HUES48 (cell line): Measurements from ENCODE around the gene KCNK10.

Experiments
- H3K27ac ChIP-seq: one replicate; pipeline ENCODE4 v1.7.0; 2013; ENCODE audit warnings: low read depth, low read length, inconsistent platforms
- H3K27me3 ChIP-seq: 2 replicates; pipeline ENCODE4 v1.6.1; 2013; ENCODE audit warnings: mild to moderate bottlenecking, low read length; ENCODE audit not compliant: control insufficient read depth, insufficient read depth
- H3K36me3 ChIP-seq: 2 replicates; pipeline ENCODE4 v1.6.1; 2013; ENCODE audit warnings: low read length; ENCODE audit not compliant: control insufficient read depth, insufficient read depth
- H3K4me1 ChIP-seq: 2 replicates; pipeline ENCODE4 v1.6.1; 2013; ENCODE audit warnings: mild to moderate bottlenecking, low read length; ENCODE audit not compliant: control insufficient read depth, insufficient read depth
- H3K4me3 ChIP-seq: 2 replicates; pipeline ENCODE4 v1.5.1; 2013; ENCODE audit warnings: mild to moderate bottlenecking, low read depth, low read length
- H3K9ac ChIP-seq: 2 replicates; pipeline ENCODE4 v1.6.1; 2013; ENCODE audit warnings: mild to moderate bottlenecking, low read depth, low read length, moderate library complexity
- H3K9me3 ChIP-seq: 2 replicates; pipeline ENCODE4 v1.6.1; 2013; ENCODE audit warnings: low read length; ENCODE audit not compliant: control insufficient read depth, insufficient read depth

Gene KCNK10

DNA sequence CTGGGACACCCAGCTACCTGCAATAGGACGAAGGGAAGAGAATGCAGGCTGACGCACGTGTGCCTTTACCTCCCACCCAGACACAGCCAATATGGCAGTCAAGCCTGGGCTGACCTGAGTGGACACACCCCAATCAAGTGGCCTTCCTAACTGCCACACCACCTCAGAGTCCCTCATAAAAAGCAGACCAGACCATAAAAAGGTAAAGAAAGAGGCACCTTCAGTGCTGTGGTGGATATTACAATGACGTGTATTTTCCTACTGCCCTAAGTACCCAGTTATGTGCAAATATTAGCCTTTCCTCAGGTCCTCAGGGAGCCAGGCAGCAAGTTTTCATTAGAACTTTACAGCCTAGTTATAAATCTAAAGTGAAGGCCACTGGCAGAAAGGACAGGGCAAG lies 75.8 kb downstream of the KCNK10 start:
- no peaks in the 10 kb centered on the region for H3K4me1 ChIP-seq
- H3K36me3 ChIP-seq = no peaks in the 10 kb centered on the region
- H3K9me3 ChIP-seq = no peaks in the 10 kb centered on the region
- H3K9ac ChIP-seq = no peak overlapping the region
- no peaks in the 10 kb centered on the region for H3K27me3 ChIP-seq
- H3K4me3 ChIP-seq = no peak overlapping the region
- H3K27ac ChIP-seq = no peak overlapping the region

DNA sequence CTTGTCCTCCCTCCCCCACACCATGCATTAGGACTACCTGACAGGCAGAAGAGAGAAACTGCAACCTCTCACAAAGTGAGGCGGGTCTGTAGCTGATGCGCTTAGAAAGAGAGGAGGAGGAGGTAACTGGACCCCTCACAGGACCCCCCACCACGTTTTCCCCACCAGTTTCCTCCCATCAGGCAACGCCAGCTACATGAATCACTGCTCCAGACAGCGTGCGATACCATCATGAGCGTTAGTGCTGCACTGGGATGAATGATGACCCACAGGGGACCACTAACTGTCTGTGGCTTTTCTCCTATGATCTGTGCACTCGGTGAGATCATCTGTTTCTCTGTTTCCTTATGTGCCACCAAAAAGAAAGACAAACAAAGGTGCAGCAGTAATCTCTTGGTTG lies 77.7 kb downstream of the KCNK10 start:
- Histone ChIP-seq H3K9me3 (no peaks in the 10 kb centered on the region), H3K27ac (no peak overlapping the region), H3K27me3 (no peaks in the 10 kb centered on the region), H3K36me3 (no peaks in the 10 kb centered on the region), H3K4me3 (no peak overlapping the region), H3K4me1 (no peaks in the 10 kb centered on the region), H3K9ac (no peak overlapping the region)

DNA sequence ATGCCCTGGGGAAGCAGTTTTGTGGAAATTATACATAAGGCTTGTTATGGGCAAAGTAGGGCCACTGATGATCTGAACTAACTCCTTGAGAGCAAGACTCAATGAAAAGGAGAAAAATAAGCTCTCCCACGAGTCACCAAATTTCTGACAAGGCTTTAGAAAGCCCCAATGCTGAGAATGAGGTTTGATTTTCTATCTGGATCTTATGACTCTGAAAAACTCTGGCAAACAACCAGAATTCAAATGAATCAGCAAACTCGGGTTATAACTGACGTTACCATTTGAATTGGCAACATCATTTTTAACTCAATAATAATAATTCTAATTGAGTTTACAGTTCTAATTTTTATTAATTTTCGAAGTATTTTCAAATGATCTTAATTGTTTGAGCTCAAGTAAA lies 79.1 kb downstream of the KCNK10 start:
- Histone ChIP-seq H3K4me3 (no peak overlapping the region), H3K27ac (no peak overlapping the region), H3K27me3 (no peaks in the 10 kb centered on the region), H3K4me1 (no peaks in the 10 kb centered on the region), H3K9me3 (no peaks in the 10 kb centered on the region), H3K36me3 (no peaks in the 10 kb centered on the region), H3K9ac (no peak overlapping the region)

DNA sequence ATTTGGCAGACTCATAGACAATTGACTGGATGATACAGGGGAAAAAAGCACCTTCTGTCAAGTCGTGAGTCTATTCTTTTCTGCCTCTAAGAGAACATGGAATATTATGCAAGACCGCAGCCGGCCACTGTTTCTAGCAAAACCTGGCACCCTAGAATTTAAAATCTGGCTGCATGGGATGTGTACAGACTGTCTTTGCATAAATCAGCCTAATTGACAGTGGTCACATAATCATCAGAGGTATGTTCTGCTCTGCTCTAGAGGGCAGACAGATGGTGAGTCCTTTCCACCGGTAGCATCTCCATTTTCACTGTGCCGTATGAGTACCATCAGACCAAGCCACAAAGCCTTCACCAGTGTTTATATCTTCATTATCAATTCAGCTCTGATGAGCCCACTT lies 80.6 kb downstream of the KCNK10 start:
- no peak overlapping the region for H3K27ac ChIP-seq
- H3K4me1 ChIP-seq = no peaks in the 10 kb centered on the region
- H3K9ac ChIP-seq = no peak overlapping the region
- H3K4me3 ChIP-seq = no peak overlapping the region
- H3K9me3 ChIP-seq = no peaks in the 10 kb centered on the region
- H3K36me3 ChIP-seq = no peaks in the 10 kb centered on the region
- no peaks in the 10 kb centered on the region for H3K27me3 ChIP-seq

DNA sequence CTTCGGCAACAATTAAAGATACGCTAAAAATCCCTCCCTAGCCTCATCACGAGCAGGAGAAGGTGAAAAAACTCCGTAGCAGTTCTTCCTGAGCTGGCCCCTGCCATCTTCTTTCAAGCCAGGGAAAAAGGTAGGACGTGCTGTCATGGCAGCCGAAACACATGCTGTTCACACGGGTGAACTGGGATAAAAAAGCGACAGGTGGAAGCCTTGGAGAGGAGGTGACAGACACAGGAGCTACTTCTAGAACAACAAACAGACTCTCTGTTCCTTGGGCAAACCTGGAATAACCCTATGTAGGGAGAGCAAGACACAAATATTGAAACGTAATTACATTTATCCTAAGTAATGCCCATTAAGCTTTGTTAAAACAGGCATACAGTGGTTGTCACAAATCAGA lies 81.3 kb downstream of the KCNK10 start:
- Histone ChIP-seq H3K27me3 (no peaks in the 10 kb centered on the region), H3K27ac (no peak overlapping the region), H3K9me3 (no peaks in the 10 kb centered on the region), H3K4me3 (no peak overlapping the region), H3K9ac (no peak overlapping the region), H3K36me3 (no peaks in the 10 kb centered on the region), H3K4me1 (no peaks in the 10 kb centered on the region)

DNA sequence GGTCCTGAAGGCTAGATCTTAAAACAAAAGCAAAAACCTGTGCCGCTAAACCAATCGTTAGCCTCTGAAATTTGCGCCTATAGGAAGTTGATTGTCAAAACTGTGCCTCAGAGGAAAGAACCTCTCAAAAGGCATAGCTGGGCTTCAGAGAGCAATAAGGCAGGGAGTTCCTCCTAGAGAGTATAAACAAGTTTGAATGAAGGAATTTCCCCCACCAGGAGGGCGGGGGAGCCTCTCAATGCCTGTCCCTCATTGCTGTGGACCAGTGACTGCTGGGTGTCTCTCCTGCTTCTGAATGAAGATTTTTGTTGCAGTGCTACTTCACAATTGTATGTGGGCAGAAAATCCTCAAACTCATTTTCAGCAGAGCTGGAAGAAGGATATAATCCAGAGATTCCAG lies 88.6 kb downstream of the KCNK10 start:
- no peaks in the 10 kb centered on the region for H3K4me1 ChIP-seq
- H3K9me3 ChIP-seq = no peaks in the 10 kb centered on the region
- no peak overlapping the region for H3K27ac ChIP-seq
- no peak overlapping the region for H3K9ac ChIP-seq
- H3K27me3 ChIP-seq = no peaks in the 10 kb centered on the region
- H3K36me3 ChIP-seq = no peaks in the 10 kb centered on the region
- H3K4me3 ChIP-seq = no peak overlapping the region

DNA sequence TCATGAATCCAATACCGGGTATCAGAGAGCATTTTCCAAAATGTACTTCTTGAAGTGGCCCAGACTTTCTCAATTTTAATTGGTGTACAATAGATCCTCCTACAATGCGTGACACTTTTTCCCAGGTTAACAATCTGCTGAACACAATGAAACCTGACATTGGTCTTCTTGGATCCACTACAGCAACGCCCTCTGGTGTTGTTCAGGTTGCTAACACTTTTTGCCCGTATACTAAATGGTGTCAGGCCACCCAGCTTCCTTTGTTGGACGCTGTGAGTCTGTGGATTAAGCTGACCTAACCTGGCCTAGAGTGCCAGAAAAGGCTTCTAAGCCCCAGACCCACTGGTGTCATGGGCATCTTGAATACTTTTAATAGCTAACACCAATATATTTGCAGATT lies 89.2 kb downstream of the KCNK10 start:
- Histone ChIP-seq H3K36me3 (no peaks in the 10 kb centered on the region), H3K9me3 (no peaks in the 10 kb centered on the region), H3K4me1 (no peaks in the 10 kb centered on the region), H3K9ac (no peak overlapping the region), H3K4me3 (no peak overlapping the region), H3K27ac (no peak overlapping the region), H3K27me3 (no peaks in the 10 kb centered on the region)

DNA sequence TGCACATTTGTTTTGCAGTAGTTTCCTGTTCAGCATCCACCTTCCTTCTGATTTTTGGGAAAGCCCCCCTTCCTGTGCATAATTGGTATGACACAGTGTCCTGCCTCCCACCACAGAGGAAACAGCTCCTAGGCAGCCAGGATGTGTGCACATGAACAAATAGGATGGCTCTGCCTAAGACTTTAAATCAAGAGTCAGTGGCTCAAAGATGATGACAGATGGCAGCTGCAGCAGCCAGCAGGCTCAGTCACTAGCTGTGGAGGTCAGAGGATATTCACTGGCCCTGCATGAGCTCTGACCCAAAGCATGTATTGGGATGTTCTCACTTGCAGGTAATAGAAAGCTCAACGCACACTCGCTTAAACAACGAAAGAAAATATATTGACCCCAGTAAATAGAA lies 90.3 kb downstream of the KCNK10 start:
- no peaks in the 10 kb centered on the region for H3K27me3 ChIP-seq
- no peaks in the 10 kb centered on the region for H3K4me1 ChIP-seq
- H3K4me3 ChIP-seq = no peak overlapping the region
- H3K36me3 ChIP-seq = no peaks in the 10 kb centered on the region
- no peak overlapping the region for H3K9ac ChIP-seq
- H3K9me3 ChIP-seq = no peaks in the 10 kb centered on the region
- H3K27ac ChIP-seq = no peak overlapping the region

DNA sequence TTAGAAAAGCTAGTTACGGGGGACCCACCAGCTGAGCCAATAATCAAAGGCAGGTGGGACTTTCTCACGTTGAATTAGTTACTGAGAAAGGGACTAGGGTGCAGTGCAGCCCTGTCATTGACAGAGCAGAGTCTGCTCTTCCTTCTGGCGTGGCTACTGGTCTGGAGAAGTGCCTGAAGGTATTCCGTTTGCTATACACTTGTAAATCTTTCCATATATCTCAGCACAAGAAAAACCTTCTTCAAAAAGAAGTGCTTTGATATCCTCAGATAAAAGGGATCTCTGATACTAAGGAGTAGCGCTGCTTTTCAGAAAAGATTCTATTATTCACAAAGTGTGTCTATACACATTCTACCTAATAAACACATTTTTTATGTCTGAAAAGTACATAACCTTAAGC lies 91.5 kb downstream of the KCNK10 start:
- Histone ChIP-seq H3K9me3 (no peaks in the 10 kb centered on the region), H3K27ac (no peak overlapping the region), H3K36me3 (no peaks in the 10 kb centered on the region), H3K4me1 (no peaks in the 10 kb centered on the region), H3K4me3 (no peak overlapping the region), H3K9ac (no peak overlapping the region), H3K27me3 (no peaks in the 10 kb centered on the region)

DNA sequence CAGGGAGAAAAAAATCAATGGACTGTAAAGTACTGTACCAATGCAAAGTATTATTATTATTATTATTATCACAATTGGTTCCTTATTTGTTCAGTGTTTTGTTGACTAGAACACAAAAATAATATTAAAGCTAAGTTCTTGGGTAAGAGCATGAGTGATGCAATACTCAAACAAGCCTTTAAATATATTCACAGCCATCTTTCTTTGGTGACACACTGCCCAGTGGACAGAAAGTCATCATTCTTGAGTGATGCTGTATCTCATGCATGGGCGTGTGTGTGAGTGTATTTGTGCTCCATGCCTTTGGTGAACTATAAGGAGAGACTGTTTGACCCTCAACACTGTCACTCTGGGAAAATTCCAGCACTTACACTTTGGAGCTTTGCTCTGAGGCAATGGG lies 93.6 kb downstream of the KCNK10 start:
- no peaks in the 10 kb centered on the region for H3K4me1 ChIP-seq
- no peak overlapping the region for H3K4me3 ChIP-seq
- H3K27me3 ChIP-seq = no peaks in the 10 kb centered on the region
- no peaks in the 10 kb centered on the region for H3K36me3 ChIP-seq
- no peaks in the 10 kb centered on the region for H3K9me3 ChIP-seq
- no peak overlapping the region for H3K9ac ChIP-seq
- no peak overlapping the region for H3K27ac ChIP-seq

DNA sequence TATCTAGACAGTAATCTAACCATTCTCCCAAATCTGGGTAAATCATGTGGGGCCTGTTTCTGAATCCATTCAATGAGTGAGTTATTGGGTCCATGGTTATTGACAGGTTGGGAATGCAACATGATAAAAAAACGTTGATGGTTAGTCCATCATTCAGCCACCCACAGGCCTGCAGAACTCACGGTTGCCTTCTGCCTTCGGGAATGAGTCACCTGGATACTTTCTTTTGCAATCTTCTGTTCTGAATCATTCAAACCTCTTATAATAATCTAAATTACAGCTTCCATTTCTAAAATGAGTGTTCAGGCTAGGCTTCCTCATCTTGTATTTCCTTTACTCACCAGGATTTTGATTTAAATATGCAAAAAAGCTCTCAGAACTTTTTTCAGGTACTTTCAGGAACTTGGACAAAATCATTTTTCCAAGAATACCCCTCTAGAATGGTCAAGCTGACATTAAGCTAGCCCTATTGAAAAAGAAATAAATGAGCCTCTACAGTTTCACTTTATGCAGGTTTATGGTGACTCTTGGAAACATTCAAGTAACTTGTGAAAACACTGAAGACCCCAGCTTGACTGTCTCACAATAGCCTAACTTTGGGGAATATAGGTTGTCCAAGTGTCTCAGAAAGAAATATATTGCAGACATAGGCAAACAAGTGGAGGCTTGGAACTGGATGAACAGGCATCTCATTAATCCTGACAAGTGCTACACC lies 94.4 kb downstream of the KCNK10 start:
- Histone ChIP-seq H3K27ac (no peak overlapping the region), H3K9ac (no peak overlapping the region), H3K36me3 (no peaks in the 10 kb centered on the region), H3K9me3 (no peaks in the 10 kb centered on the region), H3K27me3 (no peaks in the 10 kb centered on the region), H3K4me1 (no peaks in the 10 kb centered on the region), H3K4me3 (no peak overlapping the region)

DNA sequence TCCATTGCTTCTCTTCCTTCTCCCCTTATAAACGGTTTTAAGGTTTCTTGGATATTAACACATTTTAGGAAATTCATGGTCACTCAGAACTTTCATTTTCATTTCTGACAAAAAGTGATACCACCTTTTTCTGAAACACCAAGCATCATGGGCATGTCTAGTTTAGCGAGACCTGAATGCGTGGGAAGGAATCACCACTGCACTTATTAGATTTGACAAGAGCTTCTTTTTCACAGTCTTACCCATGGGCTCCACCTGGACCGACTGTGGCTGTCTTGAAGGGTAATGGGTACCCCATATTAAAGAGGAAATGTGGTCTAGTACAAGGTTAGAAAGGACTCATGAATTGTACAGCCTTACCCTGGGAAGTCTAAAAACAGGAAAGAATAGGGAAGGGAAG lies 95.4 kb downstream of the KCNK10 start:
- Histone ChIP-seq H3K9me3 (no peaks in the 10 kb centered on the region; the same call in 1 of the 2 replicates), H3K4me1 (no peaks in the 10 kb centered on the region), H3K36me3 (no peaks in the 10 kb centered on the region), H3K4me3 (no peak overlapping the region), H3K9ac (no peak overlapping the region), H3K27ac (no peak overlapping the region), H3K27me3 (no peaks in the 10 kb centered on the region)
